Myocyte (in vitro differentiated cells): ENCODE results near the gene FAM83C. TPM values are rescaled to one million over a fixed set of nuclear protein-coding genes. Genes with fewer than 3 reads are reported as not detected.
"Not testable (repeated sequence)": the region's sequence is repeated elsewhere in the genome, so short reads cannot be mapped to it uniquely, and the experiment has no call there.

Experiments used
- DNase-seq: peaks from one replicate; pipeline ENCODE4 v3.0.0-alpha.2; 2012; ENCODE audit warnings: low read depth
- total RNA-seq: library from RNA; depleted of rRNA; stranded (reverse); fragments of >200 nt; gene quantifications from 2 replicates; pipeline ENCODE4 v1.2.3, GENCODE V29; 2014

The FAM83C gene
- total RNA-seq, 1 donor from 2014 or later, result not detected

- DNase-seq, result no peak
Measured at GRCh38 chr20:35267092-35267491, 25.1 kb downstream of the FAM83C start.

- no peak for DNase-seq
Measured at GRCh38 chr20:35264755-35265154, 27.5 kb downstream of the FAM83C start.

- DNase-seq, result no peak
Measured at GRCh38 chr20:35263532-35264341, 28.5 kb downstream of the FAM83C start.

- not testable (repeated sequence) for DNase-seq
Measured at GRCh38 chr20:35262731-35263531, 29.3 kb downstream of the FAM83C start.

- not testable (repeated sequence) for DNase-seq
Measured at GRCh38 chr20:35262321-35262720, 29.9 kb downstream of the FAM83C start.

- DNase-seq, result no peak
Measured at GRCh38 chr20:35260426-35260825, 31.8 kb downstream of the FAM83C start.

- no peak for DNase-seq
Measured at GRCh38 chr20:35257175-35257909, 34.9 kb downstream of the FAM83C start.

GRCh38 chr20:35254448-35254999 is 37.7 kb downstream of the FAM83C start:
- DNase-seq, result no peak

- DNase-seq, result no peak
Measured at GRCh38 chr20:35253010-35253409, 39.2 kb downstream of the FAM83C start.

- not testable (repeated sequence) for DNase-seq
Measured at GRCh38 chr20:35252598-35252997, 39.6 kb downstream of the FAM83C start.

- no peak for DNase-seq
Measured at GRCh38 chr20:35252037-35252461, 40.2 kb downstream of the FAM83C start.

- no peak for DNase-seq
Measured at GRCh38 chr20:35251613-35251940, 40.6 kb downstream of the FAM83C start.

GRCh38 chr20:35248641-35249475 is 43.4 kb downstream of the FAM83C start:
- DNase-seq, result peak; percentile 30

- no peak for DNase-seq
Measured at GRCh38 chr20:35246723-35247122, 45.5 kb downstream of the FAM83C start.

- no peak for DNase-seq
Measured at GRCh38 chr20:35243986-35244385, 48.2 kb downstream of the FAM83C start.

GRCh38 chr20:35243317-35243716 is 48.9 kb downstream of the FAM83C start:
- no peak for DNase-seq

- DNase-seq, result peak; percentile 22
Measured at GRCh38 chr20:35240811-35241293, 51.4 kb downstream of the FAM83C start.

- DNase-seq, result no peak
Measured at GRCh38 chr20:35240083-35240810, 52.0 kb downstream of the FAM83C start.

GRCh38 chr20:35238735-35239134 is 53.5 kb downstream of the FAM83C start:
- DNase-seq, result no peak

GRCh38 chr20:35238170-35238569 is 54.1 kb downstream of the FAM83C start:
- DNase-seq, result no peak
